Right forelimb (tissue), 1 donor: ENCODE results near the gene MS4A2.
"Not testable (repeated sequence)": the region's sequence is repeated elsewhere in the genome, so short reads cannot be mapped to it uniquely, and the experiment has no call there.

Experiments used
- DNase-seq: peaks from one replicate; pipeline ENCODE4 v3.0.0-alpha.2; 2018

MS4A2 gene

DNA sequence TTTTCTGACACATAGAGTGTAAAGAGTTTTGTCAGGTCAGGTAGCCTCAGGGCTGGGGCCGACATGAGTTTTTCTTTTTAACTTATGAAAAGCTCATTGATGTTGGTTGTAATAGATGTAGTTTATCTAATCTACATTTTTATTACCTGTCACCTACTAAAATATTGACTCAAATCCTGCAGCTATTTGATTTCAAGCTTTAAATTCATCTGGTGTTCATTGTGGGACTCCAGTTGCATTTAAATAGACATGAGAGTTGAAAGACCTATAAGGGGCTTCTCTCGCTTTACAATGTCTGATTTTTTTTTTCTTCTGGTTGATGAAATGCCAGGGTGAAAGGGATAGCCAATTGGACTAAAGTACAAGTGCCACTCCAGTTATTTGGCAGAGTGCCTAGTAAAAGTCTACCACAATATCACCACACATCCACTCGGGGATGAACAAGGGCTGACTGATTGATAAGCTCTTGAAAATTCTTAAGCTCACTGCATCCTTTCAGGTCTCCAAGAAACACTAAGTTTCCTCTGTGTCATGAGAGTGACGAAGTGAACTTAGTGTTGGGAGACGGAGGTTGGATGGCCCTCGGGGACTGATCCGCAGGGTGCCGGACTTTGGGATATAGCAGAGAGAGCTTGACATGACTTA lies 16.1 kb downstream of the MS4A2 start:
- not testable (repeated sequence) for DNase-seq

- not testable (repeated sequence) for DNase-seq
These were observed 20.2 kb downstream of the MS4A2 start for GRCh38 chr11:60108631-60109030.

DNA sequence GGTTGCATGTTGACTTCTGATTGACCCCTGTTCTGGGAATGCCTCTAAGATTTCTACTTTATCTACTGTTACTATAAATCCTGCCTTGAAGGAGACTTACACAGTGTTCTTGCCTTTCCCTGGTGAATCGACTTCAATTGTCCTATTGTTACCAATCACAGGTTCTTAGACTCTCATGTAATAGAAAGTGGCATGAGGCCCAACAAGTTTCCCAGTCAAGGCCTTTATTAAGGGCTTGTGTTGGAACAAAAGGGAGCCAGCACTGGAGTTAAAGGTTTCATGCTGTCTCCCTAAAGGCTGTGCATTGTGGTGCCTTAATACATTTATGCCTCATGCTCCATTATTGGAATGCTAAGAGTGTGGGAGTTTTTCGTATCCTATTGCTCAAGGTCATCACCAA lies 23.3 kb downstream of the MS4A2 start:
- no peak for DNase-seq

DNA sequence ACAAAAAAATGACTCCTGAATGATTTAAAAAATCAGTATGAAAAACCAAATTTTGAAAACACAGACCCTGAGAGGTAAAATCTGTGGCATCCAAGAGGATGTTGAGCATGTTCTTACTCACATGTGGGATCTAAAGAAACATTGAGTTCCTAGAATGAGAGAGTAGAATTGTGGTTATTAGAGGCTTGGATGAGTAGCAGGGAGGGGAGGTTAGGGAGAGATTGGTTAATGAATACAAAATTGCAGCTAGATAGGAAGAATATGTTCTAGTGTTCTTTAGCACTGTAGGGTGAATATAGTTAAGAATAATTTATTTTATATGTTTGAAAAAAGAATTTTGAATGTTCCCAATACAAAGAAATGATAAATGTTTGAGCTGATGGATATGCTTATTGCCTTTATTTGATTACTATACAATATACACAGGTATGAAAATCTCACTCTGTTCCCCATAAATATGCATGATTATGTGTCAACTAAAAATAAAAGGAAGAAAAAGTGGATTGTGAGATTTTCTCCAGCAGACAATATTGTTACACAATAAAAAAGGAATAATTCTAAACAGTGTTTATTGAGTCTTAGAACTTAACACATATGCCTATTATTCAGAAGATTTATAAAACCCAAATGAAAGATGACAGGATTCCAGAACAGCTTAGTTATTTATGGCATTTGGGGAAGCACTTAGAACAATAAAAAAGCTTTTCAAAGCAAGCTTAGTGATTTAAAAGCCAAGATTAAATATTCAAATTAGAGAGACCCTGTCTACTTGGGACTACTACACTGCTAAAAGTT lies 28.7 kb downstream of the MS4A2 start:
- DNase-seq: no peak

DNA sequence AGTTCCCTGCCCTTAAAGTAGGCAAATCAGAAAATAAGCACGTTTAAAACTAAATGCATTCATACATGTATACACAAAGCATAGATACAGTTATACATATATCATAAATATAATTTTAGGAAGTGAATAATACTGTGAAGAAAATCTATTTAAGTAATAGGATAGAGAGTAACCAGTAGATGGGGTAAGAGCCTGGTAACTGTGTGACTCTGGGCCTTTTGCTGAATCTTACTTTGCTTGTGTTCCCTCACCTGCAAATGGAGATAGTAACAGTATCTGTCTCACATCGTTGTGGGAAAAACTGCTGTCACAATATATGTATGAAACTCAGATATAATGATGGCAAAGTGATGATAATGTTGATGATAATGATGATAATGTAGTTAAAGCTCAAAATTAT lies 29.9 kb downstream of the MS4A2 start:
- no peak for DNase-seq

GRCh38 chr11:60119710-60120109 lies 31.2 kb downstream of the MS4A2 start:
- no peak for DNase-seq

GRCh38 chr11:60121264-60121663 lies 32.8 kb downstream of the MS4A2 start:
- no peak for DNase-seq

GRCh38 chr11:60122414-60123036 lies 34.1 kb downstream of the MS4A2 start:
- DNase-seq: no peak

DNA sequence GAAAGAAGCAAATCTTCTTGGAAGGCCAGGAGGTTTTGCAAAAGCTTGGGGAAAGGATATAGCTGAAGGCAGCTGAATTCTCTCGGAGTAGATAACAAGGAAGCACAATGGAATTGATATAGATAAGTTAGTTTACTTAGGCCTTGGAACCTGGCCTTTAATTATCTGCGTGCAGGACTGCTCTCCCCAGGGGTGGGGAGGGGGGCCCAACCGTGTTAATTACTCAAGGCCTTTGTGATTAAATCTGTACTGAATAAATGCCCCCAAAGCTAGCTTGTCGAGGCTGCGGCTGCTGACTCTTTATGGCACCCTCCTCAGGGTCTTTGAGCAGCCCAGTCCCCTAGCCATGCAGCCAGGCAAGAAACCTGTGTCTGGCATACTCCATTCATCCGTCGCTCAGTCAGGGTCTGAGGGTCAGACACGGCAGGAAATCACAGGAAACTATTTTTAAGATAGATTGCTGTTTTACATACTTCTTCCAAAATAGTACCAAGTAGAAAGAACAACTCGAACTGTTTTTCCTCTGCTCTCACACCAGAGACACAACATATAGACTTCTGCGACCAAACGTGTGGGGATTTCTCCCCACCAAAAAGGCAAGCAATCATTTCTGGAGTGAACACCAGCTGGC lies 36.5 kb downstream of the MS4A2 start:
- DNase-seq: no peak

DNA sequence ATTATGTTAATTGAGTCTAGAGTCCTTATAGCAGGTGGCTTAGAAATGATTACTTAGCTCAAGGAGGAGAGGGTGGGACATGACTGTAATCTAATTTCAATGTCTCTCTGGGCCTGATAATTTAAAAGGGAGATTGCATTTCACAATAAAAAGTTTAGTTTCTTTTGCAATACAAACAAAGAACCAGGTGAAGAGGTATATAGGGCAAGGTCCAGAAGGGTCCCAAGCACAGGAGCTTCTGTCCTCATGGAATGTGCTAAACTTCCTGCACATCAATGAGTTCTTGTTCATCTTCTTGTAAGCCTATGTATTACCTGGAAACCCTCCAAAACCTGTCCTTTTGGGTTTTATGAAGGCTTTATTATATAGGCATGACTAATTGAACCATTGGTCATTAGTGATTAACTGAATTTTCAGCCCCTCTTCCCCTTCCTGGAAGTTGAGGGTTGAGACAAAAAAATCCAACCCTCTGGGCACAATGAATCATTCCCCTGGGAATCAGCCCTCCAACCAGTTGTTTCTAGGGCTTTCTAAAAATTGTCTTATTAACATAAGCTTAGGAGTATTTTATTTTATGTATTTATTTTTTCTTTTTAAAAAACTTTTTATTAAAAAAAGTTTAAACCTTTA lies 37.6 kb downstream of the MS4A2 start:
- no peak for DNase-seq

- no peak for DNase-seq
These were observed 38.9 kb downstream of the MS4A2 start for GRCh38 chr11:60127311-60127811.

GRCh38 chr11:60128376-60128775 lies 39.9 kb downstream of the MS4A2 start:
- no peak for DNase-seq

GRCh38 chr11:60128866-60129265 lies 40.4 kb downstream of the MS4A2 start:
- DNase-seq: not testable (repeated sequence)

- DNase-seq: no peak
These were observed 41.4 kb downstream of the MS4A2 start for GRCh38 chr11:60129853-60130252.

DNA sequence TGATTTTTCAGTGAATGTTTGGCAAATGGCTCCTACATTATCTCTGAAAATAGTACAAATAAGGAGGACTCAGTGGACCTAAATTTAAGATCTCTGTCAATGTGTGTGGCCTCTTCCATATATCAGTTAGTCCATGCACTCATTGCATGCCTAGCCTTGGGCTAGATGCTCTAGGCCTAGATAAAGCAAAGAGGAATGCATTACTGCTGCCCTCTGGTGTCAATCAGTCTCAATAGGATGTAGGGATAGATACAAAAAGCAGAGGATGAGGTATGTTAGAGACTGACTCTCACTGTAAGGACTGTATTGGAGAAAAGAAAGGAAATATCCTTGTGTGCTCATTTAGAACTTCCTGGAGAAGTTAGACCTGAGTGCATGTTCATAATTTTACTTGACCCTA lies 42.0 kb downstream of the MS4A2 start:
- no peak for DNase-seq

DNA sequence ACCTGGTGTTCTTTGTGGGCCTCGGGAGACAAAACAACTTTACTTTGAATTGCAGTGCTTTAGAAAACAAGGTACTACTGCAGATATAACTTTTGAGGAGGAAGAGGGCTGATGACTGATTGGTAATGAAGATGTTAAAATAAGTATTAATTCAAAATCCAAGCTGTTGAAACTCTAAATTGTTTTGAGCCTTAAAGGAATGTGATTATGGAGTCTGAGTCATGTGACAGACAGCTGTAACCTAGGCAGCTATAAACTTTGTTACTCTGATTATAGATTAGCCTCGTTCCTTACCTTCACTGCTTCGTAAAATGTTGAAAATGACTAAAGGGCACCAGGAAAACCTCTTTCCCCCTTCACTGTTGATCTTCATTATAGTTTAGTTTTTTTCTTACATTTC lies 43.4 kb downstream of the MS4A2 start:
- DNase-seq: no peak

DNA sequence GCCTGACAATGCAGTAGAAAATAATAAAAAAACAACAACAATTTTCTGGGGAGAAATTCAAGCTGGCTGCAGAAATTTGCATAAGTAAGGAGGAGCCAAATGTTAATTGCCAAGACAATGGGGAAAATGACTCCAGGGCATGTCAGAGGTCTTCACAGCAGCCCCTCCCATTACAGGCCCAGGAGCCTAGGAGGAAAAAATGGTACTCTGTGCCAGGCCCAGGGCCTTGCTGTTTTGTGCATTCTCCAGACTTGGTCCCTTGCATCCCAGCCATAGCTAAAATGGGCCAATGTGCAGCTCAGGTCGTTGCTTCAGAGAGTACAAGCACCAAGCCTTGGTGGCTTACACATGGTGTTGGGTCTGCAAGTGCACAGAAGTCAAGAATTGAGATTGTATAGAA lies 45.5 kb downstream of the MS4A2 start:
- DNase-seq: no peak

- no peak for DNase-seq
These were observed 55.3 kb downstream of the MS4A2 start for GRCh38 chr11:60143768-60144167.

GRCh38 chr11:60145677-60146076 lies 57.2 kb downstream of the MS4A2 start:
- no peak for DNase-seq
